IMR-90 (cell line): Measurements from ENCODE around the gene CAVIN1. TPM values are rescaled to one million over a fixed set of nuclear protein-coding genes. Genes with fewer than 3 reads are reported as not detected.

Experiments
- ATAC-seq: fragments of 200-7000 bp; cut with Tn5 transposase; 2 replicates; pipeline ENCODE4 v1.9.1; 2020; ENCODE audit warnings: low read depth, mild to moderate bottlenecking, moderate library complexity
- BruUV-seq: library from RNA; stranded (reverse); fragments of 400-500 nt; replicated peaks from 2 replicates; lab custom pipeline; 2021; lab: Mats Ljungman, UMichigan
- CTCF ChIA-PET: fragments of 300-600 bp; formaldehyde crosslinking; extraction: SDS; loops from one replicate; lab custom pipeline; 2021; ENCODE audit warnings: antibody characterized with exemption; lab: Yijun Ruan, JAX
- POLR2A ChIA-PET: fragments of 300-600 bp; sonication (Branson Sonifier 250); formaldehyde crosslinking; loops from one replicate; lab custom pipeline; 2022; ENCODE audit warnings: antibody characterized with exemption; ENCODE audit not compliant: unreplicated experiment; lab: Charles Lee
- DNase-seq: peaks from one replicate; pipeline ENCODE4 v3.0.0; 2013
- H2AFZ ChIP-seq: replicated peaks from 2 replicates; pipeline ENCODE3; 2013; ENCODE audit warnings: low read length, mild to moderate bottlenecking; ENCODE audit not compliant: poor library complexity
- H2AK5ac ChIP-seq: 2 replicates; pipeline ENCODE4 v1.6.1; 2013; ENCODE audit warnings: low read depth, low read length, inconsistent platforms
- H2AK9ac ChIP-seq: replicated peaks from 2 replicates; pipeline ENCODE3; 2013; ENCODE audit warnings: mild to moderate bottlenecking, low read depth, low read length, moderate library complexity; ENCODE audit not compliant: poor library complexity
- H2BK120ac ChIP-seq: 2 replicates; pipeline ENCODE4 v1.6.1; 2013; ENCODE audit warnings: low read depth, low read length, inconsistent platforms
- H2BK15ac ChIP-seq: 3 replicates; pipeline ENCODE4 v1.6.1; 2013; ENCODE audit warnings: low read depth, low read length, inconsistent platforms
- H2BK20ac ChIP-seq: 2 replicates; pipeline ENCODE4 v1.6.1; 2013; ENCODE audit warnings: low read depth, mild to moderate bottlenecking, inconsistent platforms, low read length, moderate library complexity
- H2BK5ac ChIP-seq: 2 replicates; pipeline ENCODE4 v1.6.1; 2013; ENCODE audit warnings: mild to moderate bottlenecking, low read depth, low read length, inconsistent platforms; ENCODE audit not compliant: poor library complexity, severe bottlenecking
- H3K14ac ChIP-seq: replicated peaks from 2 replicates; pipeline ENCODE4 v1.6.1; 2013; ENCODE audit warnings: low read depth, low read length, inconsistent platforms
- H3K18ac ChIP-seq: 2 replicates; pipeline ENCODE4 v1.6.1; 2013; ENCODE audit warnings: low read depth, low read length, control low read depth
- H3K23ac ChIP-seq: 2 replicates; pipeline ENCODE4 v1.6.1; 2013; ENCODE audit warnings: low read depth, low read length, inconsistent platforms
- H3K27ac ChIP-seq: 2 replicates; pipeline ENCODE4 v1.5.1; 2013; ENCODE audit warnings: mild to moderate bottlenecking, control low read depth, low read length; ENCODE audit not compliant: insufficient read depth
- H3K27me3 ChIP-seq: 2 replicates; pipeline ENCODE4 v1.6.1; 2013; ENCODE audit warnings: low read length; ENCODE audit not compliant: control insufficient read depth, insufficient read depth
- H3K36me3 ChIP-seq: 2 replicates; pipeline ENCODE4 v1.6.1; 2013; ENCODE audit warnings: low read length, mixed read lengths; ENCODE audit not compliant: control insufficient read depth, insufficient read depth
- H3K4ac ChIP-seq: 2 replicates; pipeline ENCODE4 v1.6.1; 2013; ENCODE audit warnings: low read depth, low read length, inconsistent platforms
- H3K4me1 ChIP-seq: 2 replicates; pipeline ENCODE4 v1.6.1; 2013; ENCODE audit warnings: low read length, mixed read lengths; ENCODE audit not compliant: control insufficient read depth, insufficient read depth
- H3K4me2 ChIP-seq: 2 replicates; pipeline ENCODE4 v1.6.1; 2013; ENCODE audit warnings: low read depth, mild to moderate bottlenecking, control low read depth, low read length, moderate library complexity
- H3K4me3 ChIP-seq: 2 replicates; pipeline ENCODE4 v1.5.1; 2013; ENCODE audit warnings: low read depth, mild to moderate bottlenecking, control low read depth, low read length, moderate library complexity; ENCODE audit not compliant: insufficient read depth
- H3K56ac ChIP-seq: 2 replicates; pipeline ENCODE4 v1.6.1; 2013; ENCODE audit warnings: low read length, inconsistent platforms; ENCODE audit not compliant: insufficient read depth; ENCODE audit errors: extremely low read depth
- H3K79me1 ChIP-seq, 2 experiments: 2 replicates each; pipeline ENCODE4 v1.6.1; 2013; ENCODE audit warnings: low read length in 2 of 2, inconsistent platforms in 1 of 2, low read depth in 1 of 2
- H3K9ac ChIP-seq: 2 replicates; pipeline ENCODE4 v1.6.1; 2013; ENCODE audit warnings: low read depth, low read length, control low read depth
- H3K9me1 ChIP-seq: 2 replicates; pipeline ENCODE4 v1.6.1; 2013; ENCODE audit warnings: low read length, inconsistent platforms; ENCODE audit not compliant: insufficient read depth
- H3K9me3 ChIP-seq: 2 replicates; pipeline ENCODE4 v1.6.1; 2013; ENCODE audit warnings: low read length; ENCODE audit not compliant: control insufficient read depth, insufficient read depth
- H4K20me1 ChIP-seq: 2 replicates; pipeline ENCODE4 v1.6.1; 2013; ENCODE audit warnings: low read length, inconsistent platforms; ENCODE audit not compliant: insufficient read depth
- H4K5ac ChIP-seq: 2 replicates; pipeline ENCODE4 v1.6.1; 2013; ENCODE audit warnings: mild to moderate bottlenecking, low read depth, low read length, control low read depth
- H4K8ac ChIP-seq, 2 experiments: 2 replicates each; pipeline ENCODE4 v1.6.1; 2013; ENCODE audit warnings: low read depth in 2 of 2, low read length in 2 of 2, control low read depth in 1 of 2, inconsistent platforms in 1 of 2
- H4K91ac ChIP-seq: 2 replicates; pipeline ENCODE4 v1.6.1; 2013; ENCODE audit warnings: low read depth, low read length, inconsistent platforms; ENCODE audit not compliant: insufficient read depth
- ELK1 ChIP-seq: fragments of 150-350 bp; IDR thresholded peaks from 2 replicates; pipeline ENCODE4 v1.6.1; 2016; ENCODE audit warnings: low read depth, mild to moderate bottlenecking, low read length, moderate library complexity, borderline replicate concordance
- MAFK ChIP-seq: IDR thresholded peaks from 2 replicates; pipeline ENCODE4 v1.6.1; 2012; ENCODE audit warnings: low read depth, low read length, improper control_type of control experiment
- WGBS, 2 experiments: methylation state at CpG; one replicate each; pipeline versions ENCODE4 v1.1.5 to v1.1.7; 2013; ENCODE audit warnings: missing lambda C conversion rate in 2 of 2; ENCODE audit not compliant: insufficient read length in 1 of 2; ENCODE audit errors: extremely low coverage in 2 of 2; 5-methylcytosine and 5-hydroxymethylcytosine counted together
- dilution Hi-C: fragments of 300-500 bp; cut with HindIII; formaldehyde crosslinking; loops from one replicate; pipeline ENCODE4 v1.14.3; 2018; ENCODE audit warnings: low sequenced_read_pairs; ENCODE audit not compliant: unreplicated experiment
- in situ Hi-C: fragments of 300-500 bp; cut with MboI; formaldehyde crosslinking; loops from 3 replicates; pipeline ENCODE4 v1.14.3; 2019; ENCODE audit warnings: low sequenced_read_pairs, inconsistent platforms, mixed read lengths
- intact Hi-C: fragments of 100-400 bp; cut with micrococcal nuclease; formaldehyde crosslinking; loops from 2 replicates; pipeline ENCODE4 v1.10.0; 2022
- polyA plus RNA-seq, 3 experiments: library from polyadenylated mRNA; depleted of rRNA; stranded (reverse); fragments of >200 nt; gene quantifications; 2 replicates each; pipeline ENCODE4 v1.2.3, GENCODE V29; 2012; ENCODE audit warnings: low replicate concordance in 1 of 3
- total RNA-seq: library from RNA; depleted of rRNA; stranded (reverse); fragments of >200 nt; gene quantifications from 2 replicates; pipeline ENCODE4 v1.2.3, GENCODE V29; 2012

The CAVIN1 gene
- total and polyA plus RNA-seq, 2 of the 4 experiments (the other 2 are of a cell fraction): 491 to 556 TPM

GRCh38 chr17:42399948-42400843, 22.9 kb downstream of the CAVIN1 start:
- ChIA-PET CTCF (interaction anchor here (0.6 kb wide), 1 partner anchor 119 kb away, joined by 3 read pairs; no protein-coding TSS in a partner anchor), POLR2A (interaction anchor here (0.6 kb wide), 2 partner anchors 12 to 688 kb away, joined by 3 to 4 read pairs; partner anchors contain the start of gene STAT3)
- ATAC-seq: no peak
- intact Hi-C loops: loop anchor here (1.0 to 5.0 kb wide), 2 partner anchors 78 to 373 kb away; no protein-coding TSS in a partner anchor
- in situ Hi-C loops: loop anchor here (5.0 kb wide), 1 partner anchor 78 kb away; no protein-coding TSS in a partner anchor
- no peaks in the 10 kb centered on the region for H3K9me3 ChIP-seq
- no peak overlapping the region for H2BK120ac ChIP-seq
- H3K23ac ChIP-seq: no peak overlapping the region
- H3K27ac ChIP-seq: peak overlapping the region; percentile 2; the same call in 1 of the 2 replicates
- peak overlapping the region; percentile 23 for H2BK5ac ChIP-seq
- peak overlapping the region; percentile 21 for H2AK9ac ChIP-seq
- H3K18ac ChIP-seq: no peak overlapping the region
- H4K5ac ChIP-seq: 0 out of 2 replicates have a peak overlapping the region, but pooled peaks have one; percentile 5
- no peaks in the 10 kb centered on the region for H3K27me3 ChIP-seq
- no peak for DNase-seq
- no peak overlapping the region for H3K56ac ChIP-seq
- H4K20me1 ChIP-seq: peaks cover 68% of the 10 kb centered on the region
- 0 out of 4 replicates have a peak overlapping the region, but pooled peaks of 1 of the 2 experiments have one; percentile 14 for H4K8ac ChIP-seq
- no peak overlapping the region for H2AK5ac ChIP-seq
- no TSS peak for BruUV-seq
- no peak overlapping the region for H3K4me2 ChIP-seq
- dilution Hi-C loops: no loop called here
- H3K4me1 ChIP-seq: peaks cover 19% of the 10 kb centered on the region
- no peak overlapping the region for H3K14ac ChIP-seq
- 69% methylated on average over 2 of the region's 6 CpGs; no CpG with 5 or more reads in 1 of the 2 experiments for WGBS, 2 experiments
- H3K4ac ChIP-seq: no peak overlapping the region
- H4K91ac ChIP-seq: no peak overlapping the region
- TF ChIP-seq MAFK (no peak), ELK1 (no peak)
- no peak overlapping the region for H3K4me3 ChIP-seq
- H2BK20ac ChIP-seq: no peak overlapping the region
- no peak overlapping the region for H2AFZ ChIP-seq
- no peak overlapping the region for H2BK15ac ChIP-seq
- H3K36me3 ChIP-seq: peaks cover 32% of the 10 kb centered on the region
- no peak overlapping the region for H3K9ac ChIP-seq
- peaks cover 10% of the 10 kb centered on the region for H3K9me1 ChIP-seq
- peaks cover 21 to 70% of the 10 kb centered on the region in 2 experiments for H3K79me1 ChIP-seq
